SK-N-SH treated with all-trans-retinoic acid at 6 μM for 48 hours (cell line): ENCODE results near the gene PPP2R5B.

ENCODE experiments used
- ATAC-seq: fragments of 200-7000 bp; cut with Tn5 transposase; 3 replicates; pipeline ENCODE4 v1.9.1; 2020; ENCODE audit warnings: mild to moderate bottlenecking, moderate library complexity
- ARNTL ChIP-seq: fragments of 450-650 bp; formaldehyde crosslinking; IDR thresholded peaks from 2 replicates; pipeline ENCODE4 v1.5.0; 2020; ENCODE audit warnings: low read depth, mild to moderate bottlenecking, moderate library complexity, borderline replicate concordance
- CREB5 ChIP-seq: fragments of 250-450 bp; sonication (Bioruptor Pico); IDR thresholded peaks from 2 replicates; pipeline ENCODE4 v1.5.1; 2020; ENCODE audit warnings: low read depth, mild to moderate bottlenecking, moderate library complexity
- CSDC2 ChIP-seq: fragments of 250-450 bp; sonication (Bioruptor Pico); IDR thresholded peaks from 2 replicates; pipeline ENCODE4 v1.5.0; 2020; ENCODE audit warnings: mild to moderate bottlenecking, moderate library complexity
- CSRNP3 ChIP-seq: fragments of 250-450 bp; sonication (Bioruptor Pico); IDR thresholded peaks from 2 replicates; pipeline ENCODE4 v1.5.1; 2021; ENCODE audit warnings: mild to moderate bottlenecking, moderate library complexity
- ESRRG ChIP-seq: fragments of 250-450 bp; sonication (Bioruptor Pico); IDR thresholded peaks from 2 replicates; pipeline ENCODE4 v1.6.1; 2021; ENCODE audit warnings: mild to moderate bottlenecking
- GLIS3 ChIP-seq: fragments of 250-450 bp; sonication (Bioruptor Pico); IDR thresholded peaks from 2 replicates; pipeline ENCODE4 v1.5.0; 2020; ENCODE audit warnings: mild to moderate bottlenecking, moderate library complexity
- ISL1 ChIP-seq: fragments of 250-450 bp; sonication (Bioruptor Pico); IDR thresholded peaks from 2 replicates; pipeline ENCODE4 v2.1.2; 2022; ENCODE audit warnings: mild to moderate bottlenecking, moderate library complexity
- OSR1 ChIP-seq: fragments of 250-450 bp; sonication (Bioruptor Pico); IDR thresholded peaks from 2 replicates; pipeline ENCODE4 v1.8.0; 2022; ENCODE audit warnings: moderate library complexity, mild to moderate bottlenecking, inconsistent platforms
- POU6F1 ChIP-seq: fragments of 250-450 bp; sonication (Bioruptor Pico); IDR thresholded peaks from 2 replicates; pipeline ENCODE4 v1.8.0; 2021; ENCODE audit warnings: low read depth, mild to moderate bottlenecking, moderate library complexity, borderline replicate concordance
- PPARA ChIP-seq: fragments of 250-450 bp; sonication (Bioruptor Pico); IDR thresholded peaks from 2 replicates; pipeline ENCODE4 v1.5.0; 2020; ENCODE audit warnings: mild to moderate bottlenecking, borderline replicate concordance
- RARB ChIP-seq: fragments of 250-450 bp; sonication (Bioruptor Pico); IDR thresholded peaks from 2 replicates; pipeline ENCODE4 v1.8.0; 2021; ENCODE audit warnings: mild to moderate bottlenecking, moderate library complexity
- TCF4 ChIP-seq: fragments of 250-450 bp; sonication (Bioruptor Pico); IDR thresholded peaks from 2 replicates; pipeline ENCODE4 v1.8.0; 2021; ENCODE audit warnings: mild to moderate bottlenecking, moderate library complexity, borderline replicate concordance
- TSHZ2 ChIP-seq: fragments of 250-450 bp; sonication (Bioruptor Pico); IDR thresholded peaks from 2 replicates; pipeline ENCODE4 v1.5.0; 2020; ENCODE audit warnings: mild to moderate bottlenecking, moderate library complexity
- ZC3H10 ChIP-seq: fragments of 250-450 bp; sonication (Bioruptor Pico); IDR thresholded peaks from 2 replicates; pipeline ENCODE4 v1.5.1; 2021; ENCODE audit warnings: mild to moderate bottlenecking, moderate library complexity
- ZFP3 ChIP-seq: fragments of 250-450 bp; sonication (Bioruptor Pico); IDR thresholded peaks from 2 replicates; pipeline ENCODE4 v1.5.0; 2020; ENCODE audit warnings: mild to moderate bottlenecking, moderate library complexity
- ZFP30 ChIP-seq: fragments of 450-650 bp; formaldehyde crosslinking; IDR thresholded peaks from 2 replicates; pipeline ENCODE4 v1.5.0; 2022; ENCODE audit warnings: mild to moderate bottlenecking, moderate library complexity
- ZNF565 ChIP-seq: fragments of 450-650 bp; formaldehyde crosslinking; conservative IDR thresholded peaks from 2 replicates; pipeline ENCODE4 v1.5.0; 2020; ENCODE audit warnings: low read depth, mild to moderate bottlenecking, moderate library complexity
- ZNF8 ChIP-seq: fragments of 450-650 bp; formaldehyde crosslinking; IDR thresholded peaks from 2 replicates; pipeline ENCODE4 v1.5.0; 2020; ENCODE audit warnings: mild to moderate bottlenecking, moderate library complexity

The PPP2R5B gene

GRCh38 chr11:64888729-64889511 is 35.6 kb upstream of the PPP2R5B start:
- ATAC-seq = no peak
- TF ChIP-seq ARNTL (no peak), RARB (CRISPR knock-in tag) (no peak), TCF4 (no peak), CREB5 (CRISPR knock-in tag) (no peak), ZNF8 (CRISPR knock-in tag) (no peak), CSRNP3 (CRISPR knock-in tag) (no peak), GLIS3 (CRISPR knock-in tag) (no peak)

GRCh38 chr11:64890522-64890939 is 34.0 kb upstream of the PPP2R5B start:
- TF ChIP-seq ZC3H10 (CRISPR knock-in tag) = no peak
- TF ChIP-seq ZNF565 (CRISPR knock-in tag) = no peak
- no peak for TF ChIP-seq TCF4
- TF ChIP-seq CSRNP3 (CRISPR knock-in tag) = no peak
- TF ChIP-seq ZFP3 (CRISPR knock-in tag) = no peak
- TF ChIP-seq ZFP30 = no peak
- no peak for TF ChIP-seq TSHZ2 (CRISPR knock-in tag)
- TF ChIP-seq ZNF8 (CRISPR knock-in tag) = no peak
- TF ChIP-seq ISL1 (CRISPR knock-in tag) = no peak
- no peak for TF ChIP-seq GLIS3 (CRISPR knock-in tag)
- no peak for ATAC-seq

- ATAC-seq = no peak
- TF ChIP-seq PPARA (no peak), CSDC2 (no peak), OSR1 (CRISPR knock-in tag) (no peak), ZFP3 (CRISPR knock-in tag) (no peak), ZC3H10 (CRISPR knock-in tag) (no peak), POU6F1 (CRISPR knock-in tag) (no peak), ARNTL (no peak), TSHZ2 (CRISPR knock-in tag) (no peak), ESRRG (CRISPR knock-in tag) (no peak), TCF4 (no peak)
- TF ChIP-seq, all 23 proteins: peak for 0
Measured at GRCh38 chr11:64891215-64891848, 33.2 kb upstream of the PPP2R5B start.
